ENCODE measurements around the gene CDH18.

The CDH18 gene

DNA sequence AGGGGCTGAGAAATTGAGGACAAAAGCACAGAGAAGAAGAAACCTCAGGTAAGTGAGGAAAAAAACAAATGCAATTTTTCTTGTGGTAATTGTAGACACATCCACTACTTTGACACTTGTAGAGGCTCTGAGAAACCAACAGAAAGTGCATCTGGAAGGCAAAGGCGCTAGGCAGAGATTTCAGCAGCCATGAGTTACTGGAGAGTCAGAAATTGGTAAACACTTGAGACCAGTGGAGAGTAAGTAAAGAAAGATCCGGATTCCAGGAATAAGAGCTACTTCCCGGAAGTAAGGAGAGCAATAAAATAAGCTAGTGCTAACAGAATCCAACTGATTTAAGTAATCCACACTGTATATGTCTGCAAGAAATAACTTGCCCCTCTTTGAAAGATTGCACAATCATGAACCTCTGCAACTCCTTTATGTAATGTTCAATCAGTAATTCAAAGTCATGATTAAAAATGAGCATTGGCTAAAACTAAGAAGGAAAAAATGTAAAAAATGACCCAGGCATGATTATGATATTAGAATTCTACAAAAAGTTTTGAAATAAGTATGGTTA lies 382.1 kb downstream of the CDH18 start:
- no peak for DNase-seq (ENCODE audit: low read depth in 2 of 2)

DNA sequence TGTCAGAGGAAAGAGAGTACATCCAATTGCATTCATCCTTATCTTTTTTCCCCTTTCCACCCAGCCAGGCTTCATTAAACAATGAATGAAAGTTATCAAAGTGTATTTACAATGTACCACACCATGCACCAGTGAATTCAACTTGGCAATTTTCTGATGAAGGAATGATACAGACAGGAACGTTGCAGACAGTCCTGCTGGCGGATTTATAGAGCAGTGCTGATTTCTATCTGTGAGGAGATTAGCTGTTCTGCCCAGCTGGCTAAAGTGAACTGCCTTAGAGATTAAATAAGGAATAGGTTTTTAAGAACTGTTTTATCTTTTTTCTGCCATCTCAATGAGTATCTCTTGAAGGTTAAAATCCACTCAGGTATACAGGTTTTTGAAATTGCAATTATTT lies 403.9 kb downstream of the CDH18 start:
- no peak for DNase-seq (ENCODE audit: low read depth in 2 of 2)

- no peak for DNase-seq (ENCODE audit: low read depth in 2 of 2)
These were observed 410.1 kb downstream of the CDH18 start for GRCh38 chr5:19577882-19578281.

DNA sequence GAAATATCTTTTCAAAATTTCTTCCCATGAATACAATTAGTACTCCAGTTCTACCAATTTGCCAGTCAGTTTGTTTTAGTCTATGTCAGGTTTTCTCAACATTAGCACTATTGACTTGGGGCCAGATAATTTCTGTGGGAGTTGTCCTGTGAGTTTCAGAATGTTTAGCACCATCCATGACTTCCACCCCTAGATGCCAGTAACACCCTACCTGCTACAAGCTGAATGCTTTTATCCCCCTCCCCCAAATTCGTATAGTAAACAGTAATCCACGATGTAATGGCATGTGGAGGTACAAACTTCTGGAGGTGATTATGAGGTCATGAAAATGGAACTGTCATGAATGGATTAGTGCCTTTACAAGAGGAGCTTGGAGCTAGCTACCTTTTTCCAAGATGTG lies 420.0 kb downstream of the CDH18 start:
- DNase-seq (ENCODE audit: low read depth in 2 of 2), result no peak

GRCh38 chr5:19565466-19565865 lies 422.5 kb downstream of the CDH18 start:
- DNase-seq (ENCODE audit: low read depth in 2 of 2), result no peak

DNA sequence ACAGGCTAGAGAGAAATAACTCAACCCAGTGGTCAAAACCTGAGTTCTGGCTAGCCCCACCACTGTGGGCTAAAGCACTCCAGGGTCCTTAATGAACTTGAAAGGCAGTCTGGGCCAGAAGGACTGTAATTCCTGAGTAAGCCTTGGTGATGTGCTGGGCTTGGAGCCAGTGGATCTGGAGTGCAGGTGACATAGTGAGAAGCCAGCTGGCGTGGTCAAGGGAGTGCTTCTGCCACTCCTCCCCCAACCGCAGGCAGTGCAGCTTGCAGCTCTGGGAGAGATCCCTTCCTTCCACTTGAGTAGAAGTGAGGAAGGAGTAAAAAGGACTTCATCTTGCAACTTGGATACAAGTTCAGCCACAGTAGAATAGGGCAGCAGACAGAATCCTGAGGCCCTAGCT lies 424.0 kb downstream of the CDH18 start:
- no peak for DNase-seq (ENCODE audit: low read depth in 2 of 2)

- no peak for DNase-seq (ENCODE audit: low read depth in 2 of 2)
These were observed 432.1 kb downstream of the CDH18 start for GRCh38 chr5:19555876-19556275.

GRCh38 chr5:19555436-19555835 lies 432.6 kb downstream of the CDH18 start:
- DNase-seq (ENCODE audit: low read depth in 2 of 2), result no peak

GRCh38 chr5:19554524-19554923 lies 433.5 kb downstream of the CDH18 start:
- no peak for DNase-seq (ENCODE audit: low read depth in 2 of 2)

DNA sequence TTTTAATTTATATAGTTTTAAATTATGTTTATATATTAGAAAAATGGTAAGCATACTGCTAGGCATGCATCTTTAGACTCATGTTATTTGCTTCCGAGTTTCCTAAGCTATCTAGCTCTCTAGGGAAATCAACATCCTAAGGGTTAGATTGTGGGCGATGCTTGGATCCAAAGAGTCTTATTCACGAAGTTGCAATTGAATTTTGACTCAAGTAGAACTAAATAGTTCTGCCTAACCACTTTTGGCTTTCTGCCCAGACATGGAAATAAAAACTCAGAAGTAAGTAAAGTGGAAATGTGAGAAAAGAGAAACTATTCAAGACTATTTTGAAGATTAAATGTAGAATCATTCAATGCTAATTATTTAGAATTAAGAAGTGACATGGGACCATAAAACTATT lies 440.4 kb downstream of the CDH18 start:
- no peak for DNase-seq (ENCODE audit: low read depth in 2 of 2)

- no peak for DNase-seq (ENCODE audit: low read depth in 2 of 2)
These were observed 441.5 kb downstream of the CDH18 start for GRCh38 chr5:19546521-19546920.

GRCh38 chr5:19538607-19539006 lies 449.4 kb downstream of the CDH18 start:
- no peak for DNase-seq (ENCODE audit: low read depth in 2 of 2)

DNA sequence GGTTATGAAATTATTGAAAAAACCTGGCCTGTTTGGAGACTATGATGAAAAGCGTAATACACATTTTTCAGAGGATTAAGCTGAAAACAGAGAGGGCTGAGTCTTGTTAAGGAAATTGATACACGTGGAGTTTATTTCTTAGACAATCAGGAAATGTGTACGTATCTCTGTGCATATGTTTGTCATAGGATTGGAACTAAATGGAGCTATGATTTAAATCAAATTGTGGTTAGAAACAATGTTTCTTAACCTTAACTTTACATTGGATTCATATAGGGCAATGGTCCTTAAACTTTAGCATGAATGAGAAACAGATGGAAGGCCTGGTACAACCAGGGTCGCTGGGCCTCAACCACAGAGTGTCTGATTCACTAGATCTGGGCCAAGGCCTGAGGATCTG lies 451.6 kb downstream of the CDH18 start:
- DNase-seq (ENCODE audit: low read depth in 2 of 2), result no peak

- DNase-seq (ENCODE audit: low read depth in 2 of 2), result no peak
These were observed 453.2 kb downstream of the CDH18 start for GRCh38 chr5:19534751-19535150.

- no peak for DNase-seq (ENCODE audit: low read depth in 2 of 2)
These were observed 455.1 kb downstream of the CDH18 start for GRCh38 chr5:19532936-19533335.

- DNase-seq (ENCODE audit: low read depth in 2 of 2), result no peak
These were observed 456.5 kb downstream of the CDH18 start for GRCh38 chr5:19531374-19531952.

GRCh38 chr5:19519448-19519847 lies 468.6 kb downstream of the CDH18 start:
- no peak for DNase-seq (ENCODE audit: low read depth in 2 of 2)

- no peak for DNase-seq (ENCODE audit: low read depth in 2 of 2)
These were observed 489.1 kb downstream of the CDH18 start for GRCh38 chr5:19498852-19499251.

- no peak for DNase-seq (ENCODE audit: low read depth in 2 of 2)
These were observed 490.7 kb downstream of the CDH18 start for GRCh38 chr5:19497229-19497815.

GRCh38 chr5:19496056-19496455 lies 491.9 kb downstream of the CDH18 start:
- no peak for DNase-seq (ENCODE audit: low read depth in 2 of 2)

DNA sequence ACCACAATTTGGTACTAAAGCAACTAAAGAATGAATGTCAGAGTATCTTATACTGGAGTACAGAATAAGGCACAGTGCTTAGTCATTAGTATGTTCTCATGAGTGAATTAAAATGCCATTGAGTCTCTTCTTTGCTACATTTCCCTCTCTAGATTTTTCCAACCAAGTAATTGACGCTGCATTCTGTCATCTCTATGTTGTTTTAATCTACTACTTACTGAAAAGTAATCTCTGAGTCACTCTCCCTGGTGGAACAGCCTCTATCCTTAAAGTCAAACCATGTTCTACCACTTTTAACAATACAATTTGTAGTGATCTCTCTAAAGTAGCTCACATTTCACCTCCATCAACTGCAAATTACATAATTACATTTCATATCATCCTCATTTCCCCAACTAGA lies 495.1 kb downstream of the CDH18 start:
- no peak for DNase-seq (ENCODE audit: low read depth in 2 of 2)

- no peak for DNase-seq (ENCODE audit: low read depth in 2 of 2)
These were observed 499.2 kb downstream of the CDH18 start for GRCh38 chr5:19488786-19489185.

- DNase-seq (ENCODE audit: low read depth in 2 of 2), result no peak
These were observed 500.5 kb downstream of the CDH18 start for GRCh38 chr5:19487480-19487879.

GRCh38 chr5:19479562-19479961 lies 508.4 kb downstream of the CDH18 start:
- no peak for DNase-seq (ENCODE audit: low read depth in 2 of 2)

Data from activated CD4-positive, alpha-beta T cell treated with anti-CD3 and anti-CD28 coated beads for 24 hours (primary cell).